ENCODE measurements around the gene SUPT3H.
A peak's percentile ranks its signal among the peaks of the same experiment; 100 is the strongest.

The SUPT3H gene

DNA sequence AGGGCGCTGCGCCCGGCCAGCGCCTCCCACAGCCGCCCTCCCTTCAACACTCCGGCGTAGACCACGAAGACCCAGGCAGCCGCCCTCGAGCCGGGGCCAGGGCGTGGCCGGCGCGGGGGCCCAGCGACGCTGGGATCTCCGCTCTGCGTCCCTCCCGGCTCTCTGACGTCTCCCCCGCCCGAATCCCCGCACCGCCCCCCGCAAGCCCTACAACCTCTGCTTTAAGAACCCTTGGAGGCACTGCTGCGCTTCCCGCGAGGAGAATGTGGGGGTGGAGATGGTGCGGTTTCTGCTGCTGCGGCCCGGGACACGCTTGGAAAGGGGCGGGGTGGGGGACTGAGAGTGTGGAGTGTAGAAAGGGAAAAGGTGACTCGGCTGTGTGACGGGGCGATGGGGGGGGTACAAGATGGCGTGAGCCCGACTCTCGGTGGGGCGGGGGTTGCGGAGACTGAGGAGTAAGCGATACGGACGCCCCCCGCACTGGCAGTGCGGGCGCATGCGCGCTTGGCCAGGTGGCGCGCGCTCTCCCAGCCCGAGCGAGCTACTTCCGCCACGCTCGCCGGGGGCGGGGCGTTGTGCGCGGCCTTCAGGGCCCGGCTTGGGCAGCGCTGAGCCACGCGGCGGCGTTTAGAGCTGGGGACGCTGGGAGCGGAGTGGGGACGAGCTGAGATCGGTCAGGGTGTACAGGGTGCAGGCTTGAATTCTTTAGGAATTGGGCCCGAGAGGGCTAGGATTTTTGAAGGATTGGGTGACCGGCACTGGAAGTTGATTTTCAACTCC is at the start of gene SUPT3H:
Gene SUPT3H (minus strand): TSS at position 381 of the 780 bp plus-strand sequence.
- peak; percentile 83 to 87 for ATAC-seq

- ATAC-seq, result no peak
Observed at GRCh38 chr6:45426251-45426650, 48.5 kb upstream of the SUPT3H start.

DNA sequence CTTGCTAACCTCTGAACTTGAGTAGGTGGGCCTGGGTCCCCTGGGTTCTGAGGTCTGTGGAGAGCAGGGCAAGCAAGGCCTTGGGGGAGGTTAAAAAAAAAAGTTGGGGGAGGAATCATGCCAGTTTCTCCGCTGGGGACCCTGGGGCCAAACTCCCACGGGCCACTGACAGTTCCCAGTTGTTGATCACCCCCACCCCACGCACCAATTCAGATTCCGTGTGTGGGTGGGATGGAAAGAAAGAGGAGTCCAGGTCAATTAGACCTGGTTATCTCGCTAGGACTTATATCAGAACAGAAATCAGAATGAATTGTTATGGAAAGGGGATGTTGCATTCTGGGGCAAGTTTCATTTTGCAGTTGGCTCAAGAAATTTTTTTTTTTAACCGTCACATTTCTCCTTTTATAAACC is 46.7 kb upstream of the SUPT3H start:
- ATAC-seq, result no peak

DNA sequence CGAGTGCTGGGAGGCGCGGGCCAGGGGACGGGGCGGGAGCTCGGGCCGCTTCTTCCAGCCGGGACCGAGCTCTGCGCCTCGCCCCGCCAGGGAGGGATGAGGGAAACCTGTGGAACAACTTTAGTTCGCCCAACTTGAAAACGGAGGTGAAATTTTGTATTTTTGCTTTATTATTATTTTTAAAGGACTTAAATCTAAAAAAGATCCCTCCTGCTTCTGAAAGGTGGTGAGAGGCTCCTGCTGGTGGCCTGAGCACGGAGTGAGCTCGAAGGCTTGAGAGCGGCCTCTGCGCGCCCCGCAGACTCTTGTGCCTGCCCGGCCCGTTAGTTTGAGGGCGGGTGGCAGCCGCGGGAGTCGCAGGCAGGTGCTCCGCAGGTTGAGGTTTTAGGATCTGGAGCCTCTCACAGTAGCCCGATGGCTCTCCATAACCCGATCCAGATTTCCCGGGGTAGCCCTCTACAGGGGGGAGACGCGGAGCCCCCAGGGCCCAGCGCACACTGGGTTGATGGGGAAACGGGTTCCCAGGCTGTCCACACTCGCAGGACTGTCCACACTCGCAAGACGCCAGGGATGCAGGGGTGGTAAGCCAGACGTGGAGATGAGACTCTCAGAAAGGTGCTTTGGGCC is 46.2 kb upstream of the SUPT3H start:
- no peak for ATAC-seq

DNA sequence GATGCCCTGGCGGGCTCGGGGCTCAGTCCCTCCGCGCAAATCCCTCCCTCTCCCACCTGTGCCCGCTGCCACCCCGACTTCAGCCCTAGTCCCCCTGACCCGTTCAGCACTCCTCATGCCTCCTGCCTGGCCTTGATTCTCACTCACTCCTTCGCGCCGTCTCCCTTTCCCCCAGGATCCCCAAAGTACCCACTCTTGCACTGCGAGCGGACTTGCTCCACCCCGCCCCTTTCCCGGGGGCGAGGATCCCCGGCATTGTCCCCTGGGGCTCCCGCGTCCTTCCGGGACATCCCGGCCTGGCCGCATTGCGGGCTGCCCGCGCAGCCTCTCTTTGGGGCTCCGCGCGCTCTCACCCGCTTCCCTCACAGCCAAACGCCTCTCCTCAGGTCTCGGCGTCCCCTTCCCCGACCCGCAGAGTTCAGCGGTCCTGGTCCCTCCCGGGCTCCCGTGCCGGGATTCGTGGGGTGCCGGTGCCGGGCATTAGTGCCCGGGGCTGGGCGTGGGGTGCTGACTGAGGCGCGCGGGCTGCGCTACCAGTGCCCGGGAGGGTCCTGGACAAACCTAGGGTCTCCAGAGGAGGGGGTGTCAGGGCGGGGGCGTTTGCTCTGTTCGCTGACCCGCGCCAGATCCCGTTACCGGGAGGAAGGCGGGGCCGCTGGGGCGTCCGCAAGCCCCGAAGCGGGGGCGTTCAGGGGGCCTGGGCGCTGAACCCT is 45.5 kb upstream of the SUPT3H start:
- ATAC-seq, result peak; percentile 1 to 7

GRCh38 chr6:45422503-45423110 is 44.9 kb upstream of the SUPT3H start:
- ATAC-seq, result peak; percentile 17

GRCh38 chr6:45421709-45422502 is 44.2 kb upstream of the SUPT3H start:
- peak; percentile 21 to 26 for ATAC-seq

GRCh38 chr6:45420909-45421708 is 43.4 kb upstream of the SUPT3H start:
- no peak for ATAC-seq

DNA sequence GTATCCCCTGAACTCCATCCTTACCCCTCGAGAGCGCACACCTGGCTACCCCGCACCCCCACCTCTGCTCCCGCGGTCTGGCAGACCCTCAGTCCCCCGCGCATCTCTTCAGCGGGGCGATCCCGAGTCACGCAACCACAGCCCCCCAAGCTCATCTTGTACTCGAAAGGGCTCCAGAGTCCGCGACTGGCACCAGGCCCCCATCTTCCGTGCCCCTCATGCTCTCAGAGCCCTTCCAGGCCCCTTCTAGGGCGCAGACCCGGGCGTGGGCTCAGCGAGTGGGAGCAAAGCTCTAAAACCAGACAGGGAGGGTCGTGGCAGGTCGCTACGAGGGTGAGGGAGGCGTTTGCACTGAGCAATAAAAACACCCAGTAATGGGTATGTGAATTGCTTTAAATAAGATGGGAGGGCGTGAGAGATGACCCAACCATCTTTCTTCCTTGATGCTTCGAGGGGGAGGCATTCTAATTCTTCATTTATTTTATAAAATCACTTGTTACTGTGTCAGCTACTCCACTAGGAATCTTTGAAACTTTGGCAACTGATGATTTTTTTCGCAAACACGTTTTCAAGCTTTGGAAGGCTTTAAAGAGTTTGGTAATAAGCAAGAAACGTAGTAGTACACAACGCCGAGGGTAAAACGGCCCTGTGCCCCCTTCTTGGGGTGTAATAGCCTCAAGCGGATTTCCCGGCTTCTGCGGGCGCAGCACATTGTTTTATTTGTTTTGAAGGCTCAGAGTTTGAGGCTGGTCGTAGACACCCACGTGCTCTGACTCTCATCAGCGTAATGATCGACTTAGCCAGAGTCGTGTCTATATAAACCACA is 42.6 kb upstream of the SUPT3H start:
- peak; percentile 26 to 44 for ATAC-seq

DNA sequence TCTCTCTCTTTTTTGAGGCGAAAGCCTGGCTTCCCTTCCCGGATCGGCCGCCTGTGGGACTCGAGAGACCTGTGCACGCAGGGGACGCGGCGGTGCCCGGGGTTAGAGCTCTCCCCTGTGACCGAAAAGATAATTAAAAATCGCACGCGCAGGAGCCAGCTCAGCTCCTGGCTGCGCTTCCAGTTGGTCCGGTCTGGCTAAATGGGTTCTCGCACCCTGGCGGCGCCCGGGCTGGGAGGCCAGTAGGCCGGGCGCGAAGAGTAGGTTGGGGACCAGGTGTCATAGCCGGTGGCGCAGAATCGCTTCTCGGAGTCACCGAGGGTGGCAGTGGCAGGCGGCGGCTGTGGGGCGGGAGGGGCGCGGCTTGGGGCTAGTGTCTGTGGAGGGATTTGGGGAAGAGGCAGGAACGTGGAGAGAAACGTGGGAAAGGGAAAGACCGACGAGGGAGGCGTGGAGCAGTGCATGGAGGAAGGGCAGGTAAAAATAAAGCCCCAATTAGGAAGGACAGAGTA is 41.9 kb upstream of the SUPT3H start:
- peak; percentile 30 to 42 for ATAC-seq

GRCh38 chr6:45417436-45417835 is 39.7 kb upstream of the SUPT3H start:
- no peak for ATAC-seq

GRCh38 chr6:45416700-45417099 is 39.0 kb upstream of the SUPT3H start:
- ATAC-seq, result no peak

GRCh38 chr6:45415788-45416518 is 38.2 kb upstream of the SUPT3H start:
- no peak for ATAC-seq

DNA sequence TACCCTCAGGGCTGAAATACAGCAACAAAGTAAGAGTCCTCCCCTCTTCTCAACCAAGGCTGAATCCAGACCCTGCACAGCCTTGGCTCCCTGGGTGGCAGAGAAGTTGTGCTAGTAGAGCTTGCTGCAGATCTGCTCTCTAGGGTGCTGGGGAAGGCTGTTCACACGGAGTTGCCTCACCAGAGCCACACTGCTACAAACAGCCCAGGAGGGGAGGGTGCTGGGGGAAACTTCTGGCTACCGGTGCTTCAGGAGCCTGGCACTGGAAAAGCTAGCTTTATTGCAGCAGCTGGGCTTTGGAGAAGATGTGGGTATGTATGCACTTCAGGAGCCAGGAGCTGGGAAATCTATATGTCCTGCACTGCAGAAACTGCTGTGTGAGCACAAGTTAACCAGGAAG is 37.6 kb upstream of the SUPT3H start:
- ATAC-seq, result no peak

- ATAC-seq, result no peak
Observed at GRCh38 chr6:45411959-45412358, 34.2 kb upstream of the SUPT3H start.

GRCh38 chr6:45400021-45400420 is 22.3 kb upstream of the SUPT3H start:
- no peak for ATAC-seq

- ATAC-seq, result peak; percentile 83 to 90
Observed at GRCh38 chr6:45398075-45398813, 20.5 kb upstream of the SUPT3H start.

- no peak for ATAC-seq
Observed at GRCh38 chr6:45394586-45395095, 16.9 kb upstream of the SUPT3H start.

GRCh38 chr6:45388328-45388727 is 10.6 kb upstream of the SUPT3H start:
- no peak for ATAC-seq
